Posterior cingulate gyrus (tissue), 11 donors: ENCODE results near the gene DEFB124.
A peak's percentile ranks its signal among the peaks of the same experiment; 100 is the strongest.
"Not testable (repeated sequence)": the region's sequence is repeated elsewhere in the genome, so short reads cannot be mapped to it uniquely, and the experiment has no call there.

Experiments used
- DNase-seq, 10 donors: peaks; one replicate each; pipeline versions ENCODE4 v3.0.0 to v3.0.0-alpha.2; 2020 to 2021; ENCODE audit warnings: mixed read lengths in 3 of 10
- intact Hi-C: fragments of 100-400 bp; cut with DNase I; formaldehyde crosslinking; loops from one replicate; pipeline ENCODE4 v1.15.1; 2023

Gene DEFB124, protein sequence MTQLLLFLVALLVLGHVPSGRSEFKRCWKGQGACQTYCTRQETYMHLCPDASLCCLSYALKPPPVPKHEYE

DNA sequence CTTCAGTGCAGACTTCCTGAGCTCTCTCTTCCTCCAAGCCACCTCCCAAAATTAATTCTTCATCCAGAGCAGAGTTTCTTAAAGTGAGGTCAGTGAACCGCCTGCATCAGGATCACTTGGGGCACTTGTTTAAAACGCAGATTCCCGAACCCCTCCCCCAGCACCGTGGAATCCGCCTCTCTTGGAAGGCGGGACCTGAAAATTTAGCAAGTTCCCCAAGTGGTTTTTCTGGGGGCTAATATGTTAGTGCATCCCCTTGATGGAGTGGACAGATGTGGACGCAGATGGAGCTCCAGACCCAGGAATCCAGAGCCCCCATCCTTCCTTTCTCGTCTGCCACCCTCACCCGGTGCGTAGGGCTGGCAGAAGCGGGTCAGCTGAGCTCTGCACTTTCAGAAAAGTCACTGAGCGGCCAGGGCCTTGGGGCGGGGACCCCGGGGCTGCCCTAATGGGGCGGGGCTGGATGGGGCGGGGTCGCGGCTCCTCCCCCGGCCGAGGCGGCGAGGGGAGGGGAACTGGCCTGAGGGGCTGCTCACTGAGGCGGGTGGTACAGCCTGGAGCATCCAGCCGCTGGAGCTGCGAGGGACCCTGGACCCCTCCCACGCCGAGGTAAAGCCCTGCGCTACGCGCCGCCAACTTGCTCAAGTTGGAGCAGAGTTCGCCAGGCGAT lies at the start of gene DEFB124, which contains the start of gene REM1:
TSS of gene DEFB124 (minus strand) at position 370 of the 670 bp plus-strand sequence. CDS start 2,114 bp downstream, outside the sequence.
TSS of gene REM1 (plus strand) at position 531 of the 670 bp plus-strand sequence. CDS start 1,158 bp downstream, outside the sequence.
- no peak for DNase-seq
- intact Hi-C loops: no loop called here

DNA sequence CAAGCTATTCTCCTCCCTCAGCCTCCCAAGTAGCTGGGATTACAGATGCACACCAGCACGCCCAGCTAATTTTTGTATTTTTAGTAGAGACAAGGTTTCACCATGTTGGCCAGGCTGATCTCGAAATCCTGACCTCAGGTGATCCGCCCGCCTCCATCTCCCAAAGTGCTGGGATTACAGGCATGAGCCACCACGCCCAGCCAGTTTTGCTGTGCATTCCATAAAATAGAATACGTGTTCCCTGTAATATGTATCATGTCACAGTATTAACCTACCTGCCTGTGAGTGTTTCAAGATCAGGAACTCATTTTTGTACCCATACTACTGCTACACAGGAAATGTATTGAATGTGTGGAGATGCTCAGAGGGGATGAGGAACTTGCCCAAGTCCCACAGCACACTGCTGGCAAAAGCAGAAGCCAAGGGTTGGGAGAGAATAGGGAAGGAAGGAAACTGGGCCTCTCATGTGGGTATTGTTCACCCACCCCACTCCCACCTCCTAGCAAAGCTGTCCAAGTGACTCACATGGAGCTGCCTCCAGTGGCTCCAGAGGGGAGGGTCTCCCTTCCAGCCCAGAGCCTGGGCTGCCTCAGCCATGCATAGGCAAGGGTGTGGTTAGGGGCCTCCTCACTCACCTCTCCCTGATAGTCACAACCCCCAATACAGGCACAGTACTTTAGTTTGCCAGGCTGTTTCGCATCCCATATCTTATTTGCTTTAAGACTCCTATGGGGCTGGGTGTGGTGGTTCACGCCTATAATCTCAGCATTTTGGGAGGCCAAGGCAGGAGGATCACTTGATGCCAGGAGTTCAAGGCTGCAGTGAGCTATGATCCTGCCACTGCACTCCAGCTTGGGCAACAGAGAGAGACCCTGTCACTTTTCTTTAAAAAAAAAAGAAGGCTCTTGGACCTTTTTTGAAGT lies 48.7 kb upstream of the DEFB124 start:
- DNase-seq: peak in 1 of 10 donors; percentile 11

DNA sequence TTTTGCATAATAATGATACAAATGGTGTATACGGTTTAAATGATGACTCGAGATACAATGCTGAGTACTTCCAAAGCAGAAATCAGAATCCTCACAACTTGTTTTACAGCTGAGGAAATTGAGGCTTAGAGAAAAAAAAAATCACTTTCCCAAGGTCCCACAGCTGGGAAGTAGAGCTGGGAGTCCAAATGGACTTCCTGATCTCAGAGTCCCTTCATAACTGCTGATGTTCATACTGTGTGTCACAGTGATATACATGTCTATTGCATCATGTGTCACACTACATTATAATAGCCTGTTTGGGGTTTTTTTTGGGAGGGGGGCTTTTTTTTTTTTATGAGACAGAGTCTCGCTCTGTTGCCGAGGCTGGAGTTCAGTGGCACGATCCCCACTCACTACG lies 47.8 kb upstream of the DEFB124 start:
- intact Hi-C loops: no loop called here
- no peak for DNase-seq

More for the DNA sequence above, 48.7 kb upstream of the DEFB124 start:
- intact Hi-C loops: no loop called here

DNA sequence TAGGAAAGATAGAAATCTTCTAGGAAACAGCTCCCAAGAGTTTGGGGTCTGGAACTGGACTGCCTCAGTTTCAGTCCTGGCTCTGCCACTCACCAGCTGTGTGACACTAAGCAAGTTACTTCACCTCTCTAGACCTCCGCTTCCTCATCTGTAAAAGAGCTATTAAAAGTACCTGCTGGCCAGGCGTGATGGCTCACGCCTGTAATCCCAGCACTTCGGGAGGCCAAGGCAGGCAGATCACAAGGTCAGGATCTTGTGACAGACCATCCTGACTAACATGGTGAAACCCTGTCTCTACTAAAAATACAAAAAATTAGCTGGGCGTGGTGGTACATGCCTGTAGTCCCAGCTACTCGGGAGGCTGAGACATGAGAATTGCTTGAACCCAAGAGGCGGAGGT lies 46.3 kb upstream of the DEFB124 start:
- DNase-seq, intact Hi-C loops: not testable (repeated sequence)

DNA sequence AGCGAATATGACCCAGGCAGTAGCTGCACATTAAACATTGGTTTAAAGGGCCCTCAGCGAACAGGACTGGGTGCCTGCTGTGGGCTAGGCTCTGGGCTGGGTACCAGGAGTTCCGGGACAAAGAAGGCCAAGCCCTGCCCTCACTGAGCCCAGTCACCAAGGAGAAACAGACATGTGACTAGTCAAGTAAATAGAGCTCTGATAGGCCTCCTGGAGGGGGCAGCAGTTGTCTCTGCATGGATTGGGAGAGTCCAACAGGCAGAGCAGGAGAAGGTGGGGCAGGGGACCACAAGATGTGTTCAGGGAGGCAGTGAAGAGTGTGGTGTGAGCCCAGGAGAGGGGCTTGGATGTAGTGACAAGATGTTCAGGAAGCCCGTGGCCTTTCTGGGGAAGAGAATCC lies 42.4 kb upstream of the DEFB124 start:
- DNase-seq: no peak
- intact Hi-C loops: no loop called here

DNA sequence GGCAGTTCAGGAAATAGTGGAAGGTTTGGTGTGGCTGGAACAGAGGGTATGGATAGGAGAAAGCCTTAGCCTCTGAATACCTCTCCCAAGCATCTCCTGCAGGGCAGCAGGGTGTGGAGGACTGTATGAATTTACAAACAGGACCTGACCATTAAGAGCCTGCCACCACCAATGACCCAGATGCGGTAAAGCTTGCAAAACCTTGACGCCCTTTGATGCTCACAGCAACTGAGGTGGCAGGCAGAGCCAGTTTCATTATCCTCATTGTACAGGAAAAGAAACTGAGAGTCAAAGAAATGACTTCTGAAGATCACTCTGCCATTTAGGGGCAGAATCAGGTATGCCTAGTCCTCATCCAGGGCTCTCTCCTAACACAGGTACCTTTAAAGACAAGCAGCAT lies 41.7 kb upstream of the DEFB124 start:
- intact Hi-C loops: no loop called here

DNA sequence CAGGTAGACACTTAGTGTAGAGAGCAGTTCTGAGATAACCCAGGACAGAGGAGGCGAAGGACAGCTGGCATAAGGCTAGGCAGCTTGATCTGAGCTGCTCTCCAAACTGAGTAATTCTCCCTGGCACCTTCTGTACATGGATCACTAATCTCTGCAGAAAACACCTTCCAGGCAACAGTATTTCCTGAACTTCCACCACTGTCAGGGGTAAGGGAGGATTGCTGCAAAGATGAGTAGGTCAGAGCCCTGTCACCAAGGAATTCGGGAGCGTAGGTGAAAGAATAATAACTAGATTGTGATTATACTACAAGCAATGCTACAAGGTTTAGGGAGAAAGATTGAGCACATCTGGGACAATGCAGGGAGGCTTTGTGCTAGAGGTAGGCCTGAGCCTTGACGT lies 41.2 kb upstream of the DEFB124 start:
- intact Hi-C loops: no loop called here
- DNase-seq: no peak

More for the DNA sequence above, 41.7 kb upstream of the DEFB124 start:
- DNase-seq: no peak

DNA sequence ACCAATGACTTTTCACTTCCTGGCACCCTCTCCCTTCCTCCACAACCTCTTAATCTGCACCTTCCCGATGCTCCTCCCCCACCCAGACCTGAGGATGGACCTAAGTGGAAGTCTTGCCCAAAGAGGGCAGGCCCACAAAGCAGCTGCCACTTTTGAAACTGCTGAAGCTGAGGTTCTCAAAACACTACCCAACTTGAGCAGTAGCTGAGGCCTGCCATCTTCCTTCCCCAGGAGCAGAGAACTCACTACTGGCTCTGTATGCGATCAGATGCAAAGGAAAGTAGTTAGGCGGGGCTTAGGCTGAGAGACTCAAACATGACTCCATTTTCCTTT lies 40.8 kb upstream of the DEFB124 start:
- DNase-seq: no peak
- intact Hi-C loops: no loop called here

DNA sequence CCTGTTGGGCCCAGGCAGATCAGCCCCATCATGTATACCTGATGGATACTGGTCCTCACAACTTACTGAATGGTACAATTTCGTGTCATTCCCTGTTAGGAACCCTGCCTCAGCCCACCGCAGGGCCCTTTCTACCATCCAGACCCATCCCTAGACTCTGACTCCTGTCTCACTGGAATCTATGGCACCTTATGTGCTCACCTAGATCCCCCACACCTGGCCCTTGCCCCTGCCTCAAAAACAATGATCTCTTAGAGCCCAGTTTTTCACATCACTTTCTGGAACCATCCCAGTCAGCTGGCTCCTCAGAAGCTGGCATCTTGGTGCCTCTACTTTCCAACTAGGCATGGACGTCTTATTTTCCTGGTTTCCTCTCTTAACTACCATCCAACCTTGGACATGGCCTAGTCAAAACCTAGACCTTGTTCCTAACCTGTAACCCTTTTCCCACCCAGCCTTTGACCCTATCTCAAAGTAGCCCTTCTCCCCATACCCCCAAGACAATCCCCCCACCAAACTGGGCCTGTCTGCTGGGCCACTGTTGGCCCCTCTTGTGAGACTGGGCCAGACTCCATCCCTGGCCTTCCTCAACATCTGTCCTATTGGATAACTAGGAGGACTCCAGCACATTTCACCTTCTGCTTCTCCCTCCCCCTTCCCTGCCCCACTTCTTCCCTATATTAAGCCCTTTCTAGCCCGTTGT lies 40.3 kb upstream of the DEFB124 start:
- intact Hi-C loops: no loop called here
- DNase-seq: no peak

DNA sequence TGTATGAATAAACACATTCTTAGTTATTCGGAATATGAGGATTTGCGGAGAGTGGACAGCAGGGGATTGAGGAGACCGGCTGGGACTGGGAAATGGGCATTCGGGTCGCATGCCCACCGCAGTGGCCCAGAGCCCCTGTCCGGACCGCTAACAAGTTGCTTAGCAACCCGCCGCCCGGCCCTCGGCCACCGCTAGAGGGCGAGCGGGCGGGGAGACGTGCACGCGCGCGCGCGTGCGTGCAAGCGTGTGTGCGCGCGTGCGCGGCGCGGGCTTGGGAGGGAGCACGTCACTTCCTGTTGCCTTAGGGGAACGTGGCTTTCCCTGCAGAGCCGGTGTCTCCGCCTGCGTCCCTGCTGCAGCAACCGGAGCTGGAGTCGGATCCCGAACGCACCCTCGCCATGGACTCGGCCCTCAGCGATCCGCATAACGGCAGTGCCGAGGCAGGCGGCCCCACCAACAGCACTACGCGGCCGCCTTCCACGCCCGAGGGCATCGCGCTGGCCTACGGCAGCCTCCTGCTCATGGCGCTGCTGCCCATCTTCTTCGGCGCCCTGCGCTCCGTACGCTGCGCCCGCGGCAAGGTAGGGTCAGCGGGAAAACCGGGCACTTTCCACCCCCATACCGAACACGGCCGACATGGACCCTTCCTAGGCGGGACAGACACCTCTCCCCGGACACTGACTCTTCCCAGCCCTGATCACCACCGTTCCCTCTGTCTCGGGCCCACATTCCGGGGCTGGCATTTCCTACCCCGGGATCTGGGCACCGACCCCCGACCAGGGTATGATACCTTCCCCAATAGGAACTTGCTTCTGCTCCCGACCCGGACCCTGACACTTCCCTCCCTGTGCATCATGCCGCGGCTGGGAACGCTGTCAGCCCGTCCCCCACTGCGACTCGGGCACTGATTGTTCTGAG lies 39.5 kb upstream of the DEFB124 start, which contains the start of gene HM13:
TSS of gene HM13 (plus strand) at position 289 of the 918 bp plus-strand sequence. CDS start at position 399, 110 bp downstream.
- intact Hi-C loops: no loop called here
- DNase-seq: peak; percentile 87 to 99 (median 91)

DNA sequence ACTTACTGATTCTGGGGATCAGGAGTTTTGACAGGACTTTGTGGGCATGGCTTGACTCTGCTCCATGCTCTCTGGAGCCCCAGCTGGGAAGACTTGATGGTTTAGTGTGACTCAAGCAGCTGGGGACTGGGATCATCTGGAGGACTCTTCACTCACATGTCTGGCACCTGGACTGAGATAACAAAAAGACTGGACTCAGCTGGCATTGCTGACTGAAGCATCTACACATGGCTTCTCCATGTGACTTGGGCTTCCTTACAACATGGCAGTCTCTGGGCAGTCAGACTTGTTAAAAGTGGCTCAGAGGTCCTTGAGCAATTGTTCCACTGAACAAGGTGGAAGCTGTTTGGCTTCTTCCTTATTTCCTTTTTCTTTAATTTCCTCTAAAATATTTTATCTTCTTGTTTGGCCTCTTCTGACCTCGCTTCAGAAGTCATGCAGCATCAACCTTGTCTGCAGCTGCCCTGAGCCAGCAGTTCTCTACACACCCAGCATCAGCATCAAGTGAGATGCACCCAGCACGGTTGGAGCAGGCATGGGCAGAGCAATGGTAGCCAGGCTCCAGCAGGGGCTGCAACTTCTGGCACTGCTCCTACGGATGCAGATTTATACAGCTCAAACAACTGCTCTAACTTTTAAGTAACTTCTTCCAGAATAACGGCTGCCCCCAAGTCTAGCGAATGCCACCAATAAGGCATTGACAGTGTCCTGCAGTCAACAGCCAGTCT lies 33.8 kb upstream of the DEFB124 start:
- no peak for DNase-seq
- intact Hi-C loops: no loop called here

DNA sequence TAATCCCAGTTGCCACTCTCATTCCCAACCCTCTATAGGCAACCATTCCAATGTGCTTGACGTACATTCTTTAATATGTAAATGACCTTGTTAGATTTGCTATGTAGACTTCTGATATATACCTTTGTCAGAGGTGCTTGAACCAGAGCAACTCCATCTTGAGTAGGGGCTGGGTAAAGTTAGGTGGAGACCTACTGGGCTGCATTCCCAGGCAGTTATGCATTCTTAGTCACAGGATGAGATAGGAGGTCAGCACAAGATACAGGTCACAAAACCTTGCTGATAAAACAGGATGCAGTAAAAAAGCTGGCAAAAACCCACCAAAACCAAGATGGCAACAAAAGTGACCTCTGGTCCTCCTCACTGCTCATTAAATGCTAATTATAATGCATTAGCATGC lies 31.0 kb upstream of the DEFB124 start:
- intact Hi-C loops: no loop called here
- no peak for DNase-seq

DNA sequence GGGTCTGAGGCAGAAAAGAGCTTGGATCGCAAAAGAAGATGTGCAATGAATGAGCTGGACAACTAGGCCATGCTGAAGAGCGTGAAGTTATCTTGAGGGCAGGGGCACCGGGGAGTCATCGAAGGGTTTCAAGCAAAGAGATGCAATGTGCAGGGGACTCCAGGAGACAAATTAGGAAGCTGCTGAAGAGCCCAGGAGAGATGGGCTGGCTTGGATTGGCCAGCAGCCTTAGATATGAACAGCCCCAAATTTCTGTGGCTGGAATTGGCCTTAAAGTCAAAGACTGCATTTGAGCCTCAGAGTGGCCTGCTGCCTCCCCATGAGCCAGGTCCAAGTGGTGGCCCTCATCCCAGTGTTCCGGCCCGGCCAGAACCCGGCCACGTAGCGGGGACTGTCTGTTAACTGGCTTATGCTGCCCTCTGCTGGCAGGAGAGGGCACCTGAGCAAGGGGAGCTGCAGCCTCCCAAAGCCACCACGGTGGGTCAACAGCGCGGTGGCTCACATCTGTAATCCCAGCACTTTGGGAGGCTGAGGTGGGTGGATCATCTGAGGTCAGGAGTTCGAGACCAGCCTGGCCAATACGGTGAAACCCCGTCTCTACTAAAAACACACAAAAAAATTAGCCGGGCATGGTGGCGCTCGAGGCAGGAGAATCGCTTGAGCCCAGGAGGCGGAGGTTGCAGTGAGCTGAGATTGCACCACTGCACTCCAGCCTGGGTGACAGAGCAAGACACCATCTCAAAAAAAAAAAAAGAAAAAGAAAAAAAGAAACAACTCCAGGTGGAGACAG lies 28.2 kb upstream of the DEFB124 start:
- DNase-seq: peak; percentile 41 to 96 (median 80)
- intact Hi-C loops: loop anchor here (1.0 kb wide), 1 partner anchor 43 kb away; no protein-coding TSS in a partner anchor

DNA sequence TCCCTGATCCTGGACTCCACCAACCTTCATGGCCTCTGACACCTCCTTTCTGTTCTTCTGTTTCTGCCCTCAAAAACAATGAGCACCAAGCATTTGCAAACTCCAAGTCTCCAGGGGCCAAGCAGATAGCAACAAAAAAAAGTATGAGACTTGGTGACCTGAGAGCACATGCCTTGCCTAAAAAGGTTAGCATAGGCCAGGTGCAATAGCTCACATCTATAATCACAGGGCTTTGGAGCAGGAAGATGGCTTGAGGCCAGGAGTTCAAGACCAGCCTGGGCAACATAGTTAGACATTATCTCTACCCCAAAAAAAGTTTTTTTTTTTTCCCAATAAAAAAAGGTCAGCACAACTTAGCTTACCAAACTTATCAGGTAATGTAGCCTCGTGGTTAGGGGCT lies 25.6 kb upstream of the DEFB124 start:
- intact Hi-C loops: no loop called here
- DNase-seq: no peak

DNA sequence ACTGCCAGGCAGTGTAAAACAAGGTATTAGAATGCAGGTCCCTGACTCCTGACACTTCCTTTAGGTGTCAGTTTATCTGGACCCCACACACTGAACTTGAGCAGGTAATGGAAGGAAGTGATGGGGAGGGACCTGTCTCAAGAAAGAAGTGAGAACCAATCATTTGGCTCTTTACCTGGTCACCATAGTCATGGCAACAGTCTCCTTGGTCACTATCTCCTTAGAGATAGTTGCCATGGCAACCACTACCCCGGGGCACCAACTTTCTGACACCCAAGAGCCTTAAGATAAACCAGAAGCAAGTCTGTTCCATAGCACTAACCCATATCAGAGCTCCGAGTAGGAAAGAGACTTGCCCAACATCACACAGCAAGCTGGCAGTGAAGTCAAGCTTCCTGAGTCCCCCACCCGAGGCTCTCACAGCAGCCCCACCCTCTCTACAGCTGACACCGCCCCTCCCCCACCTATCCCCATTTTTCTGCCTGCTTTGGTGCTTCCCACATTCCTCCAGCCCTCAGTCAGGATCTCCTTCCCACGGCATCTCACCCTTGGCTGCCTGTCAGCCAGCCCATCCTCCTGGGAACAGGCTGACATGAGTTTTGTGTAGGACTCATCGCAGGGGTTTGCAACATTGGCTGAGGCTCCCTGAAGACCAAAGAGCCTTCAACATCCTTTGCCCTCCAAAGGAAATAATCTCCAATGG lies 23.1 kb upstream of the DEFB124 start:
- no peak for DNase-seq
- intact Hi-C loops: no loop called here

DNA sequence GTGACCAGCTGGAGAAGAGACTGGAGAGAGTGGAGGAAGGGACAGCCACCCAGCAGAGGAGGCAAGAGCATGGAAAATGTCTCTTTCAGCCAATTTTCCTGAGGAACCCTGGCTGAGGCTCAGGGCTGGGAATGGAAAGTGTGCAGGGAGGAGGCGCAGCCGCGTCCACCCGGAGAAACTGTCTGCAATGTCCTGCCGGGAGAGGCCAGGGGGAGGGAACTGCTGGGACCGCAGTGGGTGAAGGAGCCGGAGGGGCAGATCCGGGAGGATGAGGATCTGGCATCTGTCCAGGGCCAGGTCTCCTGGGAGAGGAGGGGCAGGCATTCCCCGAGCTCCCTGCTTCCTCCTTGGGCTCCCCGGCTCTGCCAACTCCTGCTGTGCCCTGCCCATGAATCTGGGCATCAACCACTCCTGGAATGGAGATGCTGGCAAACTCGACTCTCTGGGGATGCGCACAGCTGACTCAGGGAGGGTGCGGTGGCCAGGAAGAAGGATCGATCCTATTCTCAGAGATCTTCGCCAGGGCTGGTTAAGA lies 21.9 kb upstream of the DEFB124 start:
- intact Hi-C loops: no loop called here
- DNase-seq: peak in 1 of 10 donors; percentile 88

DNA sequence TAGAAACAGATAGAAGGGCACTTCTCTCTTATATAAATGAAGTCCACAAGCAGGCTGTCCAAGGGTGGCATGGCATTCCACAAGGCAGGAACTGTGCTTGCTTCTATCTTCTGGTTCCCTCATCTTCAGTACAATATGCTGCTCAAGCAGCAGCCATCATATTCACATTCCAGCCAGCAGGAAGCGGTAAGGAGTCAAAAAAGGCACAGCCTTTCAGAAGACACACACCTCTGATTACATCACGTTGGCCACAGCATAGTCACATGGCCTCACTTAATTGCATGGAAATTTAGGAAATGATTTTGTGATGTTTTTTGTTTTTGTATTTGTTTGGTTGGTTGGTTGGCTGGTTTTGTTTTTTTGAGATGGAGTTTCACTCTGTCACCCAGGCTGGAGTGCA lies 19.2 kb upstream of the DEFB124 start:
- intact Hi-C loops: no loop called here
- no peak for DNase-seq
